ENCODE results near the gene TMEM41B.

DNA sequence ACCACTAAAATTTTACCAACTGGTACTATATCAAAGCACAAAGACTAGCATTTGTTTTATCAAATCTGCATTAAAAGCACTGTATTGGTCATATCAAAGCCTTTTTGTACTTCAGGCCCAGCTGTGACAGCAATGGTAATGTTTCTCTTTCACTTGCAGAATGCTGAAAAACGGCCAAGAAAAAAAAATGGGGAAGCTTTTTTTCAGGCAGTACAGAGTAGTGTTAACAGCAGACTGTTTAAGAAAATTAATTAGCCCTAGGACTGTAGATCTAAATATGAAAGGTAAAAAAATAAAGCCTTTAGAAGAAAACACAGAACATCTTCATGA is 82.6 kb downstream of the TMEM41B start:
- TF ChIP-seq, protein P1, sequence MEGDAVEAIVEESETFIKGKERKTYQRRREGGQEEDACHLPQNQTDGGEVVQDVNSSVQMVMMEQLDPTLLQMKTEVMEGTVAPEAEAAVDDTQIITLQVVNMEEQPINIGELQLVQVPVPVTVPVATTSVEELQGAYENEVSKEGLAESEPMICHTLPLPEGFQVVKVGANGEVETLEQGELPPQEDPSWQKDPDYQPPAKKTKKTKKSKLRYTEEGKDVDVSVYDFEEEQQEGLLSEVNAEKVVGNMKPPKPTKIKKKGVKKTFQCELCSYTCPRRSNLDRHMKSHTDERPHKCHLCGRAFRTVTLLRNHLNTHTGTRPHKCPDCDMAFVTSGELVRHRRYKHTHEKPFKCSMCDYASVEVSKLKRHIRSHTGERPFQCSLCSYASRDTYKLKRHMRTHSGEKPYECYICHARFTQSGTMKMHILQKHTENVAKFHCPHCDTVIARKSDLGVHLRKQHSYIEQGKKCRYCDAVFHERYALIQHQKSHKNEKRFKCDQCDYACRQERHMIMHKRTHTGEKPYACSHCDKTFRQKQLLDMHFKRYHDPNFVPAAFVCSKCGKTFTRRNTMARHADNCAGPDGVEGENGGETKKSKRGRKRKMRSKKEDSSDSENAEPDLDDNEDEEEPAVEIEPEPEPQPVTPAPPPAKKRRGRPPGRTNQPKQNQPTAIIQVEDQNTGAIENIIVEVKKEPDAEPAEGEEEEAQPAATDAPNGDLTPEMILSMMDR (IDR thresholded peaks at IDR 0.05), result no peak
- TF ChIP-seq ZFX (IDR thresholded peaks at IDR 0.05; ENCODE audit: borderline replicate concordance), result no peak
